Keratinocyte (primary cell): ENCODE data around the gene FRMD3.

Source experiments
- CTCF ChIP-seq, 3 experiments: IDR thresholded peaks in 1 of 3; conservative IDR thresholded peaks in 1 of 3; optimal IDR thresholded peaks in 1 of 3; 2 replicates in 2 of 3; 3 replicates in 1 of 3; pipeline versions ENCODE3 to v1.5.1; 2011; ENCODE audit warnings: low read length in 3 of 3, mild to moderate bottlenecking in 3 of 3, moderate library complexity in 2 of 3, control low read depth in 1 of 3, inconsistent platforms in 1 of 3; ENCODE audit not compliant: insufficient read depth in 2 of 3; ENCODE audit errors: extremely low read depth in 1 of 3
- EZH2 ChIP-seq: IDR thresholded peaks from one replicate; pipeline ENCODE4 v1.6.1; 2012; ENCODE audit warnings: inconsistent platforms, mild to moderate bottlenecking, low read length, moderate library complexity

GRCh38 chr9:83235526-83235925, 302.7 kb downstream of the FRMD3 start:
- TF ChIP-seq EZH2 (no peak), CTCF (optimal IDR thresholded peaks at IDR 0.05 in 1 of 3, IDR thresholded peaks at IDR 0.05 in 1 of 3, conservative IDR thresholded peaks at IDR 0.05 in 1 of 3; ENCODE audit: extremely low read depth in 1 of 3, insufficient read depth in 2 of 3, low read length in 3 of 3) (no peak)
